Upper lobe of left lung (tissue), 6 donors: ENCODE measurements around the gene SYNPO. TPM values are rescaled to one million over a fixed set of nuclear protein-coding genes. Genes with fewer than 3 reads are reported as not detected.

Experiments used
- ATAC-seq, 2 donors: fragments of 200-7000 bp; cut with Tn5 transposase; one replicate each; pipeline ENCODE4 v1.9.1; 2022; ENCODE audit warnings: mild to moderate bottlenecking in 2 of 2, moderate library complexity in 2 of 2; ENCODE audit not compliant: low FRiP score in 2 of 2
- DNase-seq, 2 donors: peaks; one replicate each; pipeline ENCODE4 v3.0.0-alpha.2; 2019 to 2020
- H3K27ac ChIP-seq, 4 donors: fragments of 200-600 bp; sonication (generic); one replicate each; pipeline ENCODE4 v1.5.1; 2016 to 2019
- H3K27me3 ChIP-seq, 4 donors: fragments of 200-600 bp; sonication (generic); one replicate each; pipeline ENCODE4 v1.5.1; 2017 to 2019
- H3K36me3 ChIP-seq, 4 donors: fragments of 200-600 bp; sonication (generic); one replicate each; pipeline ENCODE4 v1.5.1; 2016 to 2019
- H3K4me1 ChIP-seq, 4 donors: fragments of 200-600 bp; sonication (generic); one replicate each; pipeline ENCODE4 v1.5.1; 2018 to 2019
- H3K4me3 ChIP-seq, 4 donors: fragments of 200-600 bp; sonication (generic); one replicate each; pipeline ENCODE4 v1.5.1; 2017 to 2019; ENCODE audit warnings: mild to moderate bottlenecking in 2 of 4, moderate library complexity in 1 of 4
- H3K9me3 ChIP-seq, 4 donors: fragments of 200-600 bp; sonication (generic); one replicate each; pipeline ENCODE4 v1.5.1; 2018 to 2019
- CTCF ChIP-seq, 6 experiments: fragments of 450-650 bp in 4 of 6; fragments of 200-600 bp in 2 of 6; sonication (generic) in 2 of 6; IDR thresholded peaks; one replicate each; pipeline ENCODE4 v1.5.1; 2016 to 2019; ENCODE audit warnings: antibody characterized with exemption in 6 of 6
- EP300 ChIP-seq, 4 donors: sonication (generic); formaldehyde crosslinking; IDR thresholded peaks; one replicate each; pipeline ENCODE4 v1.5.1; 2017; ENCODE audit warnings: antibody characterized with exemption in 4 of 4, control low read depth in 2 of 4
- POLR2A ChIP-seq, 4 donors: fragments of 450-650 bp; IDR thresholded peaks; one replicate each; pipeline ENCODE4 v1.5.1; 2016 to 2017; ENCODE audit warnings: antibody characterized with exemption in 4 of 4, mild to moderate bottlenecking in 2 of 4
- POLR2AphosphoS5 ChIP-seq, 2 donors: sonication (generic); formaldehyde crosslinking; IDR thresholded peaks; one replicate each; pipeline ENCODE4 v1.5.1; 2017; ENCODE audit warnings: antibody characterized with exemption in 2 of 2
- WGBS, 2 donors: methylation state at CpG; one replicate each; pipeline ENCODE4 v1.1.5; 2017 to 2018; 5-methylcytosine and 5-hydroxymethylcytosine counted together
- total RNA-seq, 6 donors: library from RNA; depleted of rRNA in 4 of 6; stranded (reverse); fragments of >200 nt in 4 of 6; gene quantifications; one replicate each; pipeline versions ENCODE4 v1.1.0 to v1.2.1, GENCODE V29; 2016 to 2021
- donor health status: DM: no; HTN: no; CAD: no; lungs with moderate emphysema.
- donor health status: DM: no; HTN: yes; CAD: no; lungs with severe emphysema.

The SYNPO gene
- total RNA-seq, 6 donors from 2014 or later, result 41.9 to 150 (median 84.3) TPM

DNA sequence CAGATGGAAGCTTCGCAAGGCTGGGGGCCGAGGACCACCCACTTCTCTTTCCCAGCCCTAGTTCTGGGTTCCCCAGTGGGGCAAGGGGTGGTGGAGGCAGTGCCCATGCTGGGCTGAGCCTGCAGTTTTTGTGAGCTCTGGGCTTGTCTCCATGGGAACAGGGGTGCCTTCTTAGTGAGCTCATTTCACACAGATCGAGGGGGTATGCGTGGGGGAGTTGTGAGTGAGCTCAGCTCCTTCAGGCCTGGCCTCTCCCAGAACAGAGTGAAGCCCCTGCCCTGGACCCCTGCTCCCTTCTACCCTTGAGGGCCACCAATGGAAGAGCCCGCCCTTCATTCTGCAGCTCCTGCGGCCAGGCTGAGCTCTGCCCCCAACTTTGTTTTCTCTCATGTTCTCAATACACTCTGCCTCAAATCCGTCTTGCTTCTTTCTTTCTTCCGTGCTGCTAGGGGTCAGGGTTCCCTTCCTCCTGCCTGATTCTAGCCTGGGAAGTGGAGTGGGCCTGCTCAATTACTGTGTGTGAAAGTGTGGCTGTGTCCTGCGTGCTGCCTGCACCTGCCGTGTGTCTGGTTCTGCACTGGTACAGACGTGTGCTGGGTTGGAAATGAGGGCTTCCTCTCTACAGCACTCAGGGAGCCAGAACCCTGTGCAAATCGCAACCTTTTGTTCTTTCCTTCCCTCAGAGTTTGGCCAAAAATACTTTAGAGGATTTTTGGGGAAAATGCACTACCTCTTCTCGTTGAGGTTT, 11.6 kb downstream of the SYNPO start:
- WGBS, 2 donors, result 79 to 81% methylated on average over 12 to 13 of the region's 13 CpGs
- H3K4me3 ChIP-seq, result no peak overlapping the region
- no peak for ATAC-seq
- peaks cover 9 to 30% (median 14%) of the 10 kb centered on the region in 4 donors for H3K4me1 ChIP-seq
- peaks cover 0 to 52% (median 33%) of the 10 kb centered on the region in 4 donors for H3K36me3 ChIP-seq
- H3K9me3 ChIP-seq, result no peaks in the 10 kb centered on the region
- DNase-seq, result no peak
- H3K27ac ChIP-seq, result peak overlapping the region in 3 of 4 donors; percentile 12 to 50 (median 21)
- no peak for TF ChIP-seq CTCF (IDR thresholded peaks at IDR 0.05)
- no peak for TF ChIP-seq POLR2A (IDR thresholded peaks at IDR 0.05)
- no peak for TF ChIP-seq POLR2AphosphoS5 (IDR thresholded peaks at IDR 0.05)
- TF ChIP-seq EP300 (IDR thresholded peaks at IDR 0.05), result no peak
- H3K27me3 ChIP-seq, result no peaks in the 10 kb centered on the region

DNA sequence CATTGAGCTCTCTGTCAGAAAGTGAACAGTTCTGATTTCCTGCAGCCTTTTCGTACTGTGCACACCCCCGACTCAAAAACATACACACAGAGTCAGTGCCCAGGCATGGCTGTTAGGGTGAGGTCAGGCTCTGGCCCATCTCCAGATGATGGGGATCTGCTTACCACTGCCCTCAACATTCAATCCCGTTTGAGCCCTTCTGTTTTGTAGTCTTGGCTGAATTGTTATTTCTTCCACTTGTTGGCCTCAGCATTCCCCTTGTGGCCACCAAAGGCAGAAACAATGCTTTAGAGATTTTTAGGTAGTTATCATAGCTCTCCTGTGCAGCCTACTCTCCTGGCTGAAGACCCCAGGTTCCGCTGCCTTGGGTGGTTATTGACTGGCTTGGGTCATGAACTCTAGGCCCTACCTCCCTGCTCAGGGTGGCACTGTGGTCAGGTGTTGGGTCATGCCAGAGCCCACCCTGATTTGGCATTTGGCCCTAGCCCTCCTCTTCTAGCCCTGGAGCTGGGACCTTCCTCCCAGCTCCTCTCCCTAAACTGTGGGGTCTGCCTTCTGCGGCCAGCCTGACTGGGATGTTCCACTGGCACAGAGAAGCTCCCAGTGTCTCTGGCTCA, 12.8 kb downstream of the SYNPO start:
- WGBS, 2 donors, result 68 to 75% methylated on average over 5 of the region's 5 CpGs
- DNase-seq (no peak), ATAC-seq (no peak)
- no peaks in the 10 kb centered on the region for H3K27me3 ChIP-seq
- peaks cover 0 to 47% (median 29%) of the 10 kb centered on the region in 4 donors for H3K36me3 ChIP-seq
- TF ChIP-seq EP300 (IDR thresholded peaks at IDR 0.05) (no peak), POLR2A (IDR thresholded peaks at IDR 0.05) (no peak), CTCF (IDR thresholded peaks at IDR 0.05) (peak in 1 of 6 experiments; percentile 9), POLR2AphosphoS5 (IDR thresholded peaks at IDR 0.05) (no peak)
- no peak overlapping the region for H3K4me3 ChIP-seq
- H3K27ac ChIP-seq, result peak overlapping the region; percentile 18 to 51 (median 40)
- H3K9me3 ChIP-seq, result no peaks in the 10 kb centered on the region
- peaks cover 10 to 35% (median 14%) of the 10 kb centered on the region in 4 donors for H3K4me1 ChIP-seq

GRCh38 chr5:150653762-150654556, 13.5 kb downstream of the SYNPO start:
- no peak for ATAC-seq

GRCh38 chr5:150655221-150655620, 14.8 kb downstream of the SYNPO start:
- WGBS, 2 donors, result 77 to 83% methylated on average over 3 of the region's 3 CpGs
- no peak overlapping the region for H3K4me3 ChIP-seq
- ATAC-seq (no peak), DNase-seq (no peak)
- H3K9me3 ChIP-seq, result no peaks in the 10 kb centered on the region
- peaks cover 11 to 38% (median 16%) of the 10 kb centered on the region in 4 donors for H3K4me1 ChIP-seq
- H3K27ac ChIP-seq, result peak overlapping the region in 2 of 4 donors; percentile 2 to 64
- H3K36me3 ChIP-seq, result peaks cover 0 to 27% (median 12%) of the 10 kb centered on the region in 4 donors
- H3K27me3 ChIP-seq, result no peaks in the 10 kb centered on the region
- TF ChIP-seq POLR2AphosphoS5 (IDR thresholded peaks at IDR 0.05) (no peak), CTCF (IDR thresholded peaks at IDR 0.05) (no peak), POLR2A (IDR thresholded peaks at IDR 0.05) (no peak), EP300 (IDR thresholded peaks at IDR 0.05) (no peak)

More at GRCh38 chr5:150653762-150654556, 13.5 kb downstream of the SYNPO start:
- Histone ChIP-seq H3K9me3 (no peaks in the 10 kb centered on the region), H3K27ac (peak overlapping the region in 3 of 4 donors; percentile 18 to 50 (median 31)), H3K4me1 (peaks cover 10 to 38% (median 14%) of the 10 kb centered on the region in 4 donors), H3K27me3 (no peaks in the 10 kb centered on the region), H3K4me3 (no peak overlapping the region), H3K36me3 (peaks cover 0 to 40% (median 22%) of the 10 kb centered on the region in 4 donors)
- TF ChIP-seq EP300 (IDR thresholded peaks at IDR 0.05) (no peak), CTCF (IDR thresholded peaks at IDR 0.05) (no peak), POLR2A (IDR thresholded peaks at IDR 0.05) (no peak), POLR2AphosphoS5 (IDR thresholded peaks at IDR 0.05) (no peak)
- WGBS, 2 donors, result 80 to 87% methylated on average over 2 of the region's 2 CpGs
- no peak for DNase-seq
